Measurements from ENCODE around the gene ATP13A2.
"Not testable (repeated sequence)": the region's sequence is repeated elsewhere in the genome, so short reads cannot be mapped to it uniquely, and the experiment has no call there.

The ATP13A2 gene

GRCh38 chr1:16956775-16957174 is 55.0 kb downstream of the ATP13A2 start:
- DNase-seq: no peak

GRCh38 chr1:16955186-16955585 is 56.5 kb downstream of the ATP13A2 start:
- DNase-seq: no peak

- no peak for DNase-seq
These were observed 57.1 kb downstream of the ATP13A2 start for GRCh38 chr1:16954579-16954978.

GRCh38 chr1:16952376-16952775 is 59.4 kb downstream of the ATP13A2 start:
- not testable (repeated sequence) for DNase-seq

GRCh38 chr1:16949026-16949425 is 62.7 kb downstream of the ATP13A2 start:
- DNase-seq: not testable (repeated sequence)

GRCh38 chr1:16948282-16948891 is 63.3 kb downstream of the ATP13A2 start:
- DNase-seq: not testable (repeated sequence)

GRCh38 chr1:16946646-16947045 is 65.1 kb downstream of the ATP13A2 start:
- DNase-seq: no peak

GRCh38 chr1:16946185-16946584 is 65.5 kb downstream of the ATP13A2 start:
- DNase-seq: not testable (repeated sequence)

GRCh38 chr1:16945512-16945911 is 66.2 kb downstream of the ATP13A2 start:
- DNase-seq: not testable (repeated sequence)

GRCh38 chr1:16944038-16944437 is 67.7 kb downstream of the ATP13A2 start:
- no peak for DNase-seq

- DNase-seq: not testable (repeated sequence)
These were observed 72.1 kb downstream of the ATP13A2 start for GRCh38 chr1:16939386-16940180.

- no peak for DNase-seq
These were observed 73.1 kb downstream of the ATP13A2 start for GRCh38 chr1:16938351-16939321.

GRCh38 chr1:16936580-16936979 is 75.1 kb downstream of the ATP13A2 start:
- DNase-seq: not testable (repeated sequence)

All from CD4-positive, alpha-beta T cell treated with Interferon gamma for 1 hour (primary cell).